K562 (cell line): ENCODE results near the gene ZKSCAN3. TPM values are rescaled to one million over a fixed set of nuclear protein-coding genes. Genes with fewer than 3 reads are reported as not detected.

ENCODE experiments used
- ATAC-seq: fragments of 200-7000 bp; cut with Tn5 transposase; 3 replicates; pipeline ENCODE4 v1.9.1; 2020; ENCODE audit warnings: moderate library complexity
- BruUV-seq: library from RNA; stranded (reverse); fragments of 400-500 nt; replicated peaks from 2 replicates; lab custom pipeline; 2021; lab: Mats Ljungman, UMichigan
- CTCF ChIA-PET: fragments of 300-600 bp; formaldehyde crosslinking; extraction: SDS; loops from one replicate; lab custom pipeline; 2021; ENCODE audit warnings: low intra/inter-chr PET ratio; lab: Yijun Ruan, JAX
- POLR2A ChIA-PET: fragments of 300-600, 350-650 bp; sonication (Branson Sonifier 250); formaldehyde crosslinking; extraction: SDS; loops from one replicate; lab custom pipeline; 2021; ENCODE audit warnings: antibody characterized with exemption, inconsistent platforms; lab: Yijun Ruan, JAX
- DNase-seq, 4 experiments: peaks; one replicate each; pipeline versions ENCODE4 v3.0.0 to v3.0.0-alpha.2; 2011 to 2018; ENCODE audit warnings: low spot score in 3 of 4, mixed read lengths in 3 of 4; ENCODE audit errors: extremely low read depth in 1 of 4
- FAIRE-seq: peaks from 2 replicates; lab custom pipeline; 2011; peaks lifted over from hg19 to GRCh38; lab: Jason Lieb, UNC
- H2AFZ ChIP-seq: 2 replicates; pipeline ENCODE4 v1.6.0; 2011; ENCODE audit warnings: low read depth, low read length, control low read depth, inconsistent platforms
- H3K27ac ChIP-seq: fragments of 200-600 bp; 3 replicates; pipeline ENCODE4 v1.8.0; 2011; ENCODE audit warnings: low read depth, mild to moderate bottlenecking, control low read depth, inconsistent platforms, low read length, moderate library complexity, mixed read lengths; ENCODE audit errors: extremely low read depth
- H3K27me3 ChIP-seq, 2 experiments: fragments of 300-600 bp in 1 of 2; 2 replicates in 1 of 2; 3 replicates in 1 of 2; pipeline versions ENCODE4 v1.6.0 to v1.8.0; 2011; ENCODE audit warnings: inconsistent platforms in 2 of 2, low read length in 2 of 2, mild to moderate bottlenecking in 1 of 2, mixed read lengths in 1 of 2, moderate library complexity in 1 of 2; ENCODE audit not compliant: control insufficient read depth in 2 of 2, insufficient read depth in 2 of 2
- H3K36me3 ChIP-seq: fragments of 300-600 bp; 3 replicates; pipeline ENCODE4 v1.8.0; 2011; ENCODE audit warnings: mild to moderate bottlenecking, low read length, inconsistent platforms; ENCODE audit not compliant: control insufficient read depth, insufficient read depth
- H3K4me1 ChIP-seq, 2 experiments: fragments of 200-600 bp in 1 of 2; replicated peaks in 1 of 2; 2 replicates in 1 of 2; 3 replicates in 1 of 2; pipeline versions ENCODE4 v1.5.1 to v1.8.0; 2011; ENCODE audit warnings: inconsistent platforms in 2 of 2, low read length in 2 of 2, mild to moderate bottlenecking in 1 of 2, mixed read lengths in 1 of 2, moderate library complexity in 1 of 2; ENCODE audit not compliant: control insufficient read depth in 2 of 2, insufficient read depth in 2 of 2
- H3K4me2 ChIP-seq: 2 replicates; pipeline ENCODE4 v1.6.1; 2011; ENCODE audit warnings: low read length, control low read depth, inconsistent platforms, mixed read lengths; ENCODE audit not compliant: insufficient read depth
- H3K4me3 ChIP-seq: fragments of 200-600 bp; sonication (generic), shearing (Covaris generic); 2 replicates; pipeline ENCODE4 v1.5.1; 2016; ENCODE audit warnings: control low read depth, inconsistent platforms
- H3K79me2 ChIP-seq: fragments of 200-600 bp; 3 replicates; pipeline ENCODE4 v1.8.0; 2011; ENCODE audit warnings: low read length, inconsistent platforms; ENCODE audit not compliant: control insufficient read depth, insufficient read depth
- H3K9ac ChIP-seq, 2 experiments: 2 replicates each; pipeline versions ENCODE4 v1.6.0 to v1.6.1; 2011; ENCODE audit warnings: low read depth in 2 of 2, low read length in 2 of 2, control low read depth in 1 of 2, inconsistent platforms in 1 of 2, mild to moderate bottlenecking in 1 of 2, mixed read lengths in 1 of 2; ENCODE audit not compliant: insufficient read depth in 1 of 2
- H3K9me1 ChIP-seq: one replicate; pipeline ENCODE4 v1.6.0; 2011; ENCODE audit warnings: inconsistent platforms, mild to moderate bottlenecking, low read length, moderate library complexity; ENCODE audit not compliant: control insufficient read depth, insufficient read depth
- H3K9me3 ChIP-seq: replicated peaks from 2 replicates; pipeline ENCODE4 v1.5.1; 2011; ENCODE audit warnings: low read depth, low read length, inconsistent platforms; ENCODE audit not compliant: control insufficient read depth, insufficient read depth
- H4K20me1 ChIP-seq: replicated peaks from 2 replicates; pipeline ENCODE4 v1.6.1; 2011; ENCODE audit warnings: low read length, inconsistent platforms, mixed read lengths; ENCODE audit not compliant: control insufficient read depth, insufficient read depth
- ADNP ChIP-seq: fragments of 200-800 bp; sonication (Bioruptor generic); IDR thresholded peaks from 2 replicates; pipeline ENCODE4 v1.6.1; 2016; ENCODE audit warnings: missing genetic modification characterization, missing compliant biosample characterization
- CEBPB ChIP-seq: fragments of 450-650 bp; IDR thresholded peaks from 2 replicates; pipeline ENCODE4 v1.6.1; 2016; ENCODE audit warnings: missing genetic modification characterization, missing compliant biosample characterization
- KLF10 ChIP-seq: fragments of 250-450 bp; sonication (Bioruptor Pico); IDR thresholded peaks from 2 replicates; pipeline ENCODE4 v1.6.1; 2021; ENCODE audit warnings: matching md5 sums
- NFIC ChIP-seq: fragments of 450-650 bp; IDR thresholded peaks from 2 replicates; pipeline ENCODE4 v1.6.1; 2017; ENCODE audit warnings: mild to moderate bottlenecking, inconsistent platforms
- NUFIP1 ChIP-seq: fragments of 450-650 bp; IDR thresholded peaks from 2 replicates; pipeline ENCODE4 v1.6.1; 2018; ENCODE audit not compliant: partially characterized antibody
- POLR2AphosphoS2 ChIP-seq: IDR thresholded peaks from 2 replicates; pipeline ENCODE4 v1.6.1; 2012; ENCODE audit warnings: low read length, improper control_type of control experiment
- XRCC4 ChIP-seq: IDR thresholded peaks from one replicate; pipeline ENCODE4 v1.6.1; 2011; ENCODE audit not compliant: insufficient read depth, insufficient read length; ENCODE audit errors: extremely low read depth
- in situ Hi-C: fragments of 300-500 bp; cut with MboI; formaldehyde crosslinking; loops from 4 replicates; pipeline ENCODE4 v1.15.0; 2018; ENCODE audit warnings: inconsistent platforms, mixed read lengths
- intact Hi-C: fragments of 100-400 bp; cut with micrococcal nuclease; formaldehyde crosslinking; loops from 2 replicates; pipeline ENCODE4 v1.14.2; 2022
- polyA plus RNA-seq, 8 experiments: library from polyadenylated mRNA; depleted of rRNA in 4 of 8; stranded (reverse) in 5 of 8; unstranded in 3 of 8; fragments of >200 nt; fragmentation: Nextera tagmentation in 2 of 8; fragmentation: Illumina TruSeq in 1 of 8; extraction: Ambion mirVana in 2 of 8; extraction: Trizol in 1 of 8; gene quantifications; 2 replicates each; pipeline versions ENCODE4 v1.2.1 to v1.2.3, GENCODE V29; 2011 to 2014; ENCODE audit warnings: inconsistent platforms in 1 of 8, missing spikeins in 1 of 8
- total RNA-seq, 7 experiments: library from RNA; depleted of rRNA in 6 of 7; stranded (reverse); fragments of >200 nt in 6 of 7; fragmentation: Illumina TruSeq in 2 of 7; extraction: Trizol in 2 of 7; gene quantifications; 2 replicates each; pipeline versions ENCODE4 v1.2.1 to v1.2.3, GENCODE V29; 2011 to 2021; ENCODE audit warnings: low replicate concordance in 1 of 7
- TF ChIP-seq, protein P1 (sequence below): sonication (generic); formaldehyde crosslinking; IDR thresholded peaks from 2 replicates; pipeline ENCODE4 v1.8.1; 2023; ENCODE audit warnings: mild to moderate bottlenecking, missing genetic modification reagents
- TF ChIP-seq, protein P2 (sequence below): fragments of 450-650 bp; IDR thresholded peaks from 2 replicates; pipeline ENCODE4 v1.6.1; 2014; ENCODE audit warnings: low read depth, mild to moderate bottlenecking, moderate library complexity, borderline replicate concordance
- TF ChIP-seq, protein P3 (sequence below): fragments of 450-650 bp; IDR thresholded peaks from 2 replicates; pipeline ENCODE4 v1.6.1; 2017; ENCODE audit warnings: mild to moderate bottlenecking, moderate library complexity

Gene ZKSCAN3
- total and polyA plus RNA-seq, 9 of the 15 experiments (the other 6 are each of a cell fraction or from before 2014, with no cell fraction given), result 3.0 to 12.4 (median 10.2) TPM

DNA sequence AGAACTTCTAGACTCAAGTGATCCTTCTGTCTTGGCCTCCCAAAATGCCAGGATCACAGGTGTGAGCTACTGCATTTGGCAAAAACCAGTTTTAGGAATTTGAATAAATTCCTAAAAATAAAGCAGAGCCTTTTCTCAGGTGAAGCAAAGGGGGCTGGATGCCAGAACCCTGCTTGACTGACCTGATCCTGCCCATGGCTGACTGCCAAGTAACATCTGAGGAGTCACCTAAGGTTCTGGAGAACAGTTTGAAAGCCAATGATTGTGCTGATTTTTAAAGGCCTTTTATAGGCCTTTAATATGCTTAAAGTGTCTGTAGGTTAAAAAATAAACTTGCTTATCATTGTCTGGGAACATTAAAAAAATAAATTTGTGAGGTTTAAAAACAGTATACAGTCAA is 63.9 kb downstream of the ZKSCAN3 start:
- Histone ChIP-seq H3K9me1 (no peaks in the 10 kb centered on the region), H3K4me3 (no peak overlapping the region), H3K79me2 (no peaks in the 10 kb centered on the region), H3K27me3 (no peaks in the 10 kb centered on the region), H3K4me1 (peaks cover 0 to 1% of the 10 kb centered on the region in 2 experiments; a peak in 2 of 5 replicates), H4K20me1 (no peaks in the 10 kb centered on the region), H3K27ac (no peak overlapping the region), H2AFZ (no peak overlapping the region), H3K4me2 (no peak overlapping the region), H3K9ac (no peak overlapping the region), H3K36me3 (no peaks in the 10 kb centered on the region), H3K9me3 (no peaks in the 10 kb centered on the region)
- TF ChIP-seq, protein P1, sequence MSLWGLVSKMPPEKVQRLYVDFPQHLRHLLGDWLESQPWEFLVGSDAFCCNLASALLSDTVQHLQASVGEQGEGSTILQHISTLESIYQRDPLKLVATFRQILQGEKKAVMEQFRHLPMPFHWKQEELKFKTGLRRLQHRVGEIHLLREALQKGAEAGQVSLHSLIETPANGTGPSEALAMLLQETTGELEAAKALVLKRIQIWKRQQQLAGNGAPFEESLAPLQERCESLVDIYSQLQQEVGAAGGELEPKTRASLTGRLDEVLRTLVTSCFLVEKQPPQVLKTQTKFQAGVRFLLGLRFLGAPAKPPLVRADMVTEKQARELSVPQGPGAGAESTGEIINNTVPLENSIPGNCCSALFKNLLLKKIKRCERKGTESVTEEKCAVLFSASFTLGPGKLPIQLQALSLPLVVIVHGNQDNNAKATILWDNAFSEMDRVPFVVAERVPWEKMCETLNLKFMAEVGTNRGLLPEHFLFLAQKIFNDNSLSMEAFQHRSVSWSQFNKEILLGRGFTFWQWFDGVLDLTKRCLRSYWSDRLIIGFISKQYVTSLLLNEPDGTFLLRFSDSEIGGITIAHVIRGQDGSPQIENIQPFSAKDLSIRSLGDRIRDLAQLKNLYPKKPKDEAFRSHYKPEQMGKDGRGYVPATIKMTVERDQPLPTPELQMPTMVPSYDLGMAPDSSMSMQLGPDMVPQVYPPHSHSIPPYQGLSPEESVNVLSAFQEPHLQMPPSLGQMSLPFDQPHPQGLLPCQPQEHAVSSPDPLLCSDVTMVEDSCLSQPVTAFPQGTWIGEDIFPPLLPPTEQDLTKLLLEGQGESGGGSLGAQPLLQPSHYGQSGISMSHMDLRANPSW (CRISPR knock-in tag), result no peak
- peak; percentile 25; the same call in 1 of the 2 replicates for TF ChIP-seq CEBPB (tag)
- no peak for TF ChIP-seq NUFIP1
- no peak for TF ChIP-seq ADNP
- no peak for TF ChIP-seq XRCC4
- no peak for TF ChIP-seq KLF10 (CRISPR knock-in tag)
- TF ChIP-seq, protein P2, sequence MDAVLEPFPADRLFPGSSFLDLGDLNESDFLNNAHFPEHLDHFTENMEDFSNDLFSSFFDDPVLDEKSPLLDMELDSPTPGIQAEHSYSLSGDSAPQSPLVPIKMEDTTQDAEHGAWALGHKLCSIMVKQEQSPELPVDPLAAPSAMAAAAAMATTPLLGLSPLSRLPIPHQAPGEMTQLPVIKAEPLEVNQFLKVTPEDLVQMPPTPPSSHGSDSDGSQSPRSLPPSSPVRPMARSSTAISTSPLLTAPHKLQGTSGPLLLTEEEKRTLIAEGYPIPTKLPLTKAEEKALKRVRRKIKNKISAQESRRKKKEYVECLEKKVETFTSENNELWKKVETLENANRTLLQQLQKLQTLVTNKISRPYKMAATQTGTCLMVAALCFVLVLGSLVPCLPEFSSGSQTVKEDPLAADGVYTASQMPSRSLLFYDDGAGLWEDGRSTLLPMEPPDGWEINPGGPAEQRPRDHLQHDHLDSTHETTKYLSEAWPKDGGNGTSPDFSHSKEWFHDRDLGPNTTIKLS, result peak; percentile 37; the same call in 1 of the 2 replicates
- TF ChIP-seq, protein P3, sequence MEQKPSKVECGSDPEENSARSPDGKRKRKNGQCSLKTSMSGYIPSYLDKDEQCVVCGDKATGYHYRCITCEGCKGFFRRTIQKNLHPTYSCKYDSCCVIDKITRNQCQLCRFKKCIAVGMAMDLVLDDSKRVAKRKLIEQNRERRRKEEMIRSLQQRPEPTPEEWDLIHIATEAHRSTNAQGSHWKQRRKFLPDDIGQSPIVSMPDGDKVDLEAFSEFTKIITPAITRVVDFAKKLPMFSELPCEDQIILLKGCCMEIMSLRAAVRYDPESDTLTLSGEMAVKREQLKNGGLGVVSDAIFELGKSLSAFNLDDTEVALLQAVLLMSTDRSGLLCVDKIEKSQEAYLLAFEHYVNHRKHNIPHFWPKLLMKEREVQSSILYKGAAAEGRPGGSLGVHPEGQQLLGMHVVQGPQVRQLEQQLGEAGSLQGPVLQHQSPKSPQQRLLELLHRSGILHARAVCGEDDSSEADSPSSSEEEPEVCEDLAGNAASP, result no peak
- peak; percentile 62 for TF ChIP-seq NFIC
- TF ChIP-seq POLR2AphosphoS2, result no peak
- ChIA-PET CTCF (no interaction called here), POLR2A (no interaction called here)
- BruUV-seq, result no TSS peak
- FAIRE-seq (no peak), DNase-seq (no peak), ATAC-seq (no peak)
- intact Hi-C loops (no loop called here), in situ Hi-C loops (no loop called here)
